Left lung (tissue), 10 donors: ENCODE measurements around the gene MAGEA2. TPM values are rescaled to one million over a fixed set of nuclear protein-coding genes. Genes with fewer than 3 reads are reported as not detected.
A peak's percentile ranks its signal among the peaks of the same experiment; 100 is the strongest.
"Not testable (repeated sequence)": the region's sequence is repeated elsewhere in the genome, so short reads cannot be mapped to it uniquely, and the experiment has no call there.

Source experiments
- ATAC-seq: fragments of 200-7000 bp; cut with Tn5 transposase; one replicate; pipeline ENCODE4 v1.9.1; 2020; ENCODE audit warnings: moderate library complexity
- DNase-seq, 4 donors: peaks; one replicate each; pipeline ENCODE4 v3.0.0-alpha.2; 2013 to 2020
- H3K27ac ChIP-seq, 2 donors: fragments of 200-600 bp; sonication (generic) in 1 of 2; one replicate each; pipeline versions ENCODE4 v1.5.0 to v1.8.0; 2020 to 2021
- H3K27me3 ChIP-seq, 2 donors: fragments of 200-600 bp; sonication (generic) in 1 of 2; one replicate each; pipeline versions ENCODE4 v1.5.0 to v1.8.0; 2020 to 2021
- H3K36me3 ChIP-seq, 2 donors: fragments of 200-600 bp; sonication (generic) in 1 of 2; one replicate each; pipeline versions ENCODE4 v1.5.0 to v1.8.0; 2020 to 2021
- H3K4me1 ChIP-seq, 2 donors: fragments of 200-600 bp; one replicate each; pipeline ENCODE4 v1.8.0; 2021
- H3K4me3 ChIP-seq, 2 donors: fragments of 200-600 bp; sonication (generic) in 1 of 2; one replicate each; pipeline versions ENCODE4 v1.5.0 to v1.8.0; 2020 to 2021; ENCODE audit warnings: mild to moderate bottlenecking in 1 of 2
- H3K9me3 ChIP-seq, 2 donors: fragments of 200-600 bp; sonication (generic) in 1 of 2; one replicate each; pipeline versions ENCODE4 v1.5.0 to v1.8.0; 2020 to 2021
- CTCF ChIP-seq, 2 donors: fragments of 200-600 bp; sonication (generic) in 1 of 2; IDR thresholded peaks; one replicate each; pipeline versions ENCODE4 v1.5.0 to v1.8.0; 2021; ENCODE audit warnings: antibody characterized with exemption in 2 of 2
- intact Hi-C, 2 donors: fragments of 100-400 bp; cut with DNase I; formaldehyde crosslinking; loops; one replicate each; pipeline versions ENCODE4 v1.11.2 to v1.14.2; 2022
- polyA plus RNA-seq, 6 donors: library from polyadenylated mRNA; unstranded; fragments of 120-200 nt; gene quantifications; one replicate each; pipeline ENCODE4 v1.2.1, GENCODE V29; 2013; ENCODE audit not compliant: insufficient read length in 6 of 6
- total RNA-seq, 2 donors: library from RNA; stranded (reverse); fragmentation: NEBNext Ultra II Directional; extraction: Animal tissue kit (Norgen Biotek cat#: 25700); gene quantifications; one replicate each; pipeline ENCODE4 v1.2.1, GENCODE V29; 2021
- donor health status: DM: no; HTN: yes; CAD: no.
- donor health status: DM: no; HTN: no; CAD: no.

MAGEA2 gene
- total and polyA plus RNA-seq, 8 donors = not detected

GRCh38 chrX:152725409-152725808 is 28.2 kb downstream of the MAGEA2 start:
- Histone ChIP-seq H3K4me3 (no peak overlapping the region), H3K36me3 (no peaks in the 10 kb centered on the region), H3K27me3 (no peaks in the 10 kb centered on the region), H3K9me3 (no peaks in the 10 kb centered on the region), H3K4me1 (no peaks in the 10 kb centered on the region), H3K27ac (no peak overlapping the region)
- no peak for DNase-seq
- no peak for ATAC-seq
- intact Hi-C loops = no loop called here
- no peak for TF ChIP-seq CTCF (IDR thresholded peaks at IDR 0.05)

GRCh38 chrX:152713815-152714787 is 39.5 kb downstream of the MAGEA2 start, which contains the start of gene MAGEA2B:
MAGEA2B (plus strand) TSS chrX:152714628; CDS start chrX:152717107, 2,479 bp downstream.
- ATAC-seq, H3K27ac ChIP-seq, H3K4me1 ChIP-seq, H3K36me3 ChIP-seq, H3K9me3 ChIP-seq, H3K4me3 ChIP-seq, DNase-seq, intact Hi-C loops, H3K27me3 ChIP-seq: not testable (repeated sequence)

GRCh38 chrX:152713195-152713594 is 40.4 kb downstream of the MAGEA2 start:
- intact Hi-C loops, ATAC-seq: not testable (repeated sequence)

GRCh38 chrX:152709173-152709572 is 44.5 kb downstream of the MAGEA2 start, which contains the start of gene CSAG2:
CSAG2 (minus strand) TSS chrX:152709273; CDS start chrX:152709112, 161 bp downstream.
- intact Hi-C loops, ATAC-seq, DNase-seq, H3K36me3 ChIP-seq, H3K27ac ChIP-seq, H3K9me3 ChIP-seq, H3K4me1 ChIP-seq, H3K27me3 ChIP-seq, H3K4me3 ChIP-seq: not testable (repeated sequence)

More at GRCh38 chrX:152713195-152713594, 40.4 kb downstream of the MAGEA2 start:
- not testable (repeated sequence) for H3K4me3 ChIP-seq, H3K4me1 ChIP-seq, H3K27me3 ChIP-seq, DNase-seq, H3K9me3 ChIP-seq, H3K36me3 ChIP-seq, H3K27ac ChIP-seq

GRCh38 chrX:152706500-152706899 is 47.1 kb downstream of the MAGEA2 start:
- H3K36me3 ChIP-seq, H3K27ac ChIP-seq, intact Hi-C loops, DNase-seq, H3K4me3 ChIP-seq, H3K4me1 ChIP-seq, ATAC-seq, H3K27me3 ChIP-seq, H3K9me3 ChIP-seq: not testable (repeated sequence)

GRCh38 chrX:152700390-152700789 is 53.3 kb downstream of the MAGEA2 start:
- H3K27me3 ChIP-seq, ATAC-seq, H3K4me3 ChIP-seq, H3K36me3 ChIP-seq, H3K4me1 ChIP-seq, H3K27ac ChIP-seq, H3K9me3 ChIP-seq, intact Hi-C loops: not testable (repeated sequence)
- peak in 1 of 4 donors; percentile 26 for DNase-seq

Other genes starting within 250 kb of the MAGEA2 start
- gene GABRQ, start 115.9 kb downstream of the MAGEA2 start, total RNA-seq = not detected
- gene GABRQ, start 115.9 kb downstream of the MAGEA2 start, polyA plus RNA-seq = 1 to 10 TPM in 1 of 6 donors, under 1 TPM in 5; 0.63 to 1.1 (median 0.88) TPM
- not detected for gene MAGEA3, start 55.0 kb downstream of the MAGEA2 start, total RNA-seq
- gene MAGEA3, start 55.0 kb downstream of the MAGEA2 start, polyA plus RNA-seq = not detected
- gene CSAG2, start 44.6 kb downstream of the MAGEA2 start, total RNA-seq = not detected
- not detected for gene CSAG2, start 44.6 kb downstream of the MAGEA2 start, polyA plus RNA-seq
- gene MAGEA2B, start 39.2 kb downstream of the MAGEA2 start, total RNA-seq = not detected
- gene MAGEA2B, start 39.2 kb downstream of the MAGEA2 start, polyA plus RNA-seq = not detected
- not detected for gene CSAG1, start 20.1 kb downstream of the MAGEA2 start, total RNA-seq
- gene CSAG1, start 20.1 kb downstream of the MAGEA2 start, polyA plus RNA-seq = not detected
- gene MAGEA12, start 20.1 kb downstream of the MAGEA2 start, total RNA-seq = not detected
- not detected for gene MAGEA12, start 20.1 kb downstream of the MAGEA2 start, polyA plus RNA-seq
- gene CSAG3, start 5.4 kb upstream of the MAGEA2 start, total RNA-seq = not detected
- not detected for gene CSAG3, start 5.4 kb upstream of the MAGEA2 start, polyA plus RNA-seq
- not detected for gene MAGEA6, start 15.8 kb upstream of the MAGEA2 start, total RNA-seq
- gene MAGEA6, start 15.8 kb upstream of the MAGEA2 start, polyA plus RNA-seq = not detected
- gene CETN2, start 76.9 kb upstream of the MAGEA2 start, total RNA-seq = 10 to 100 TPM; 33.5 to 37.2 TPM
- gene CETN2, start 76.9 kb upstream of the MAGEA2 start, polyA plus RNA-seq = 10 to 100 TPM; 69.9 to 94.4 (median 84.1) TPM
- gene NSDHL, start 77.2 kb upstream of the MAGEA2 start, total RNA-seq = 10 to 100 TPM; 21.1 to 42.5 TPM
- gene NSDHL, start 77.2 kb upstream of the MAGEA2 start, polyA plus RNA-seq = 10 to 100 TPM; 15.0 to 22.0 (median 17.8) TPM
- gene ZNF185, start 144.2 kb upstream of the MAGEA2 start, total RNA-seq = 10 to 100 TPM; 11.5 to 22.0 TPM
- gene ZNF185, start 144.2 kb upstream of the MAGEA2 start, polyA plus RNA-seq = 10 to 100 TPM; 16.1 to 26.2 (median 20.0) TPM
- not detected for gene PNMA5, start 240.3 kb upstream of the MAGEA2 start, total RNA-seq
- under 1 TPM; 0.07 to 0.17 (median 0.11) TPM for gene PNMA5, start 240.3 kb upstream of the MAGEA2 start, polyA plus RNA-seq